H1 (cell line): ENCODE results near the gene DIP2C. TPM values are rescaled to one million over a fixed set of nuclear protein-coding genes. Genes with fewer than 3 reads are reported as not detected.

Experiments
- ATF3 ChIP-seq: IDR thresholded peaks from 2 replicates; pipeline ENCODE4 v1.6.1; 2011; ENCODE audit warnings: low read depth, mild to moderate bottlenecking, low read length; ENCODE audit not compliant: insufficient read depth
- BACH1 ChIP-seq: IDR thresholded peaks from 2 replicates; pipeline ENCODE4 v1.6.1; 2012; ENCODE audit warnings: low read length, improper control_type of control experiment
- CHD7 ChIP-seq: fragments of 300-600 bp; sonication (generic); IDR thresholded peaks from 2 replicates; pipeline ENCODE4 v1.7.1; 2012; ENCODE audit warnings: low read length, moderate library complexity, mild to moderate bottlenecking, inconsistent platforms; ENCODE audit not compliant: insufficient replicate concordance
- FOSL1 ChIP-seq: IDR thresholded peaks from 2 replicates; pipeline ENCODE4 v1.6.1; 2011; ENCODE audit warnings: mild to moderate bottlenecking, low read depth, low read length, moderate library complexity; ENCODE audit not compliant: insufficient read depth
- HDAC2 ChIP-seq, 2 experiments: fragments of 300-600 bp in 1 of 2; sonication (generic) in 1 of 2; IDR thresholded peaks; 2 replicates each; pipeline ENCODE4 v1.6.1; 2011 to 2012; ENCODE audit warnings: low read depth in 2 of 2, low read length in 2 of 2, mild to moderate bottlenecking in 2 of 2, moderate library complexity in 2 of 2, borderline replicate concordance in 1 of 2, inconsistent platforms in 1 of 2
- RAD21 ChIP-seq, 2 experiments: IDR thresholded peaks in 1 of 2; conservative IDR thresholded peaks in 1 of 2; 2 replicates each; pipeline ENCODE4 v1.6.1; 2011; ENCODE audit warnings: low read depth in 2 of 2, low read length in 2 of 2, improper control_type of control experiment in 1 of 2, inconsistent platforms in 1 of 2, mild to moderate bottlenecking in 1 of 2, moderate library complexity in 1 of 2
- RXRA ChIP-seq: IDR thresholded peaks from 2 replicates; pipeline ENCODE4 v1.6.1; 2011; ENCODE audit warnings: low read depth, mild to moderate bottlenecking, low read length, moderate library complexity; ENCODE audit not compliant: insufficient read depth
- SIX5 ChIP-seq: IDR thresholded peaks from 2 replicates; pipeline ENCODE4 v1.6.1; 2011; ENCODE audit warnings: mild to moderate bottlenecking, low read depth, low read length
- TAF7 ChIP-seq: optimal IDR thresholded peaks from 2 replicates; pipeline ENCODE3; 2011; ENCODE audit warnings: low read depth, mild to moderate bottlenecking, inconsistent platforms, low read length, moderate library complexity, borderline replicate concordance
- polyA plus RNA-seq, 7 experiments: library from polyadenylated mRNA; depleted of rRNA in 3 of 7; stranded (reverse) in 5 of 7; unstranded in 2 of 7; fragments of >200 nt in 5 of 7; fragments of 200-250 nt in 2 of 7; gene quantifications; 1 replicate in 5 of 7; 2 replicates in 1 of 7; 4 replicates in 1 of 7; pipeline versions ENCODE4 v1.2.1 to v1.2.3, GENCODE V29; 2011 to 2013; ENCODE audit warnings: missing spikeins in 2 of 7, mixed read lengths in 2 of 7
- total RNA-seq: library from RNA; stranded (reverse); fragmentation: NEBNext Ultra II Directional; extraction: Animal tissue kit (Norgen Biotek cat#: 25700); gene quantifications from 2 replicates; pipeline ENCODE4 v1.2.1, GENCODE V29; 2021

The DIP2C gene
- total and polyA plus RNA-seq, 2 of the 8 experiments (the other 6 are each of a cell fraction or from before 2014, with no cell fraction given) = 3.8 to 9.3 TPM

DNA sequence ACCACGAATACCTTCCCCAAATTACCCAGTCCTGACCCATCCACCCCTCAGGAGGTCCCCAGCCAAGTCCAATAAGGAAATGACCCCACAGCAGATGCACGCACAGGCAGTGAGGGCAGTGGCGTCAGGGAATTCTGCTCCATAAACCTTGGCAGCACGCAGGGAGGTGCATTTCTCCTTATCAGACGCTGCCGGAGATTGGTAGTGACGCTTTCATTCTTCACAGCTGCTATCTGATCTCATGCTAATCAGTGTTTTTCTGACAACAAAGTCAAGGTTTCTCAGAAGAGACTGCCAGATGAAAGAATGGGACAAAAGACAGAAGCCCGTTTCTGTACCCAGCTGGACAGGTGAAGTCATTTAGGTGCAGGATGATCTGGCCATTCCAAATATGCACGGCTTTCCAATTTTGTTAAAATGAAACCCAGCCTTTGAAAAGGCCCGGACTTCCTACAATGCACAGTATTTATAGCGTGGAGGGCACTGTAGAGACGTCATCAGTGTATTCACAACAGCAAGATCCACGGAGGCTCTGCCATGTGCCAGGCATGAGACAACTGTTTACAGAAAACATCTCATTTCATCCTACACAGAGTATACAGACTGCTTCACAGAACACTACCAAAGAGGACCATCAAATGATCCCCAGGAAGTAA lies 35.3 kb downstream of the DIP2C start (continued):
- TF ChIP-seq CHD7 (no peak), TAF7 (no peak), ATF3 (no peak), BACH1 (no peak), RXRA (no peak), HDAC2 (IDR thresholded peaks at IDR 0.05; ENCODE audit: borderline replicate concordance in 1 of 2, low read depth in 2 of 2, low read length in 2 of 2) (no peak), RAD21 (IDR thresholded peaks at IDR 0.05 in 1 of 2, conservative IDR thresholded peaks at IDR 0.05 in 1 of 2; ENCODE audit: low read depth in 2 of 2, low read length in 2 of 2) (no peak), FOSL1 (no peak), SIX5 (no peak)
